H1 (cell line): ENCODE results near the gene CACNA1C. TPM values are rescaled to one million over a fixed set of nuclear protein-coding genes. Genes with fewer than 3 reads are reported as not detected.

Source experiments
- CTCF ChIA-PET: fragments of 300-600 bp; sonication (Branson Sonifier 250); formaldehyde crosslinking; loops from one replicate; lab custom pipeline; 2021; ENCODE audit not compliant: partially characterized antibody; lab: Charles Lee
- POLR2A ChIA-PET: fragments of 300-600 bp; sonication (Branson Sonifier 250); formaldehyde crosslinking; loops from one replicate; lab custom pipeline; 2021; ENCODE audit warnings: inconsistent platforms; ENCODE audit not compliant: partially characterized antibody; lab: Charles Lee
- DNase-seq, 2 experiments: peaks; one replicate each; pipeline versions ENCODE4 v3.0.0 to v3.0.0-alpha.2; 2010 to 2022; ENCODE audit warnings: low spot score in 2 of 2, low read depth in 1 of 2, mixed read lengths in 1 of 2
- FAIRE-seq: peaks from 2 replicates; lab custom pipeline; 2011; peaks lifted over from hg19 to GRCh38; lab: Jason Lieb, UNC
- H2AFZ ChIP-seq: 2 replicates; pipeline ENCODE4 v1.8.1; 2012; ENCODE audit warnings: low read length, inconsistent platforms
- H2AK5ac ChIP-seq: 2 replicates; pipeline ENCODE4 v1.6.1; 2013; ENCODE audit warnings: low read depth, low read length
- H2BK120ac ChIP-seq: replicated peaks from 2 replicates; pipeline ENCODE3; 2013; ENCODE audit warnings: low read depth, low read length, inconsistent platforms
- H2BK12ac ChIP-seq: 2 replicates; pipeline ENCODE4 v1.6.1; 2013; ENCODE audit warnings: low read depth, low read length
- H2BK15ac ChIP-seq: 2 replicates; pipeline ENCODE4 v1.6.1; 2013; ENCODE audit warnings: low read length
- H2BK20ac ChIP-seq: 2 replicates; pipeline ENCODE4 v1.6.1; 2013; ENCODE audit warnings: low read length
- H2BK5ac ChIP-seq: 2 replicates; pipeline ENCODE4 v1.6.1; 2013; ENCODE audit warnings: low read depth, low read length
- H3K14ac ChIP-seq: 2 replicates; pipeline ENCODE4 v1.6.1; 2013; ENCODE audit warnings: inconsistent platforms; ENCODE audit not compliant: insufficient read length
- H3K18ac ChIP-seq: 2 replicates; pipeline ENCODE4 v1.6.1; 2013; ENCODE audit warnings: low read length; ENCODE audit errors: extremely low read depth
- H3K23ac ChIP-seq: 2 replicates; pipeline ENCODE4 v1.6.1; 2013; ENCODE audit warnings: inconsistent platforms; ENCODE audit not compliant: insufficient read length
- H3K23me2 ChIP-seq: 2 replicates; pipeline ENCODE4 v1.6.1; 2013; ENCODE audit warnings: low read depth, low read length
- H3K27ac ChIP-seq: 2 replicates; pipeline ENCODE4 v1.6.1; 2011; ENCODE audit warnings: low read depth, low read length, inconsistent platforms
- H3K27me3 ChIP-seq, 4 experiments: replicated peaks in 1 of 4; 1 replicate in 1 of 4; 2 replicates in 3 of 4; pipeline versions ENCODE4 v1.6.1 to v1.8.1; 2011 to 2013; ENCODE audit warnings: low read length in 3 of 4, mild to moderate bottlenecking in 3 of 4, inconsistent platforms in 2 of 4, mixed read lengths in 2 of 4, moderate library complexity in 1 of 4; ENCODE audit not compliant: control insufficient read depth in 3 of 4, insufficient read depth in 3 of 4; ENCODE audit errors: extremely low read depth in 1 of 4
- H3K36me3 ChIP-seq, 4 experiments: 2 replicates each; pipeline versions ENCODE4 v1.6.1 to v1.8.1; 2011 to 2013; ENCODE audit warnings: mild to moderate bottlenecking in 4 of 4, low read length in 3 of 4, moderate library complexity in 2 of 4, control low read depth in 1 of 4, inconsistent platforms in 1 of 4; ENCODE audit not compliant: insufficient read depth in 4 of 4, control insufficient read depth in 2 of 4
- H3K4ac ChIP-seq: replicated peaks from 2 replicates; pipeline ENCODE3; 2013; ENCODE audit warnings: low read length, low read depth, mixed read lengths, inconsistent platforms; ENCODE audit not compliant: insufficient read length
- H3K4me1 ChIP-seq, 4 experiments: replicated peaks in 1 of 4; 1 replicate in 1 of 4; 2 replicates in 3 of 4; pipeline versions ENCODE4 v1.6.1 to v1.8.1; 2011 to 2013; ENCODE audit warnings: low read length in 3 of 4, inconsistent platforms in 2 of 4, mixed read lengths in 1 of 4; ENCODE audit not compliant: insufficient read depth in 4 of 4, control insufficient read depth in 3 of 4
- H3K4me2 ChIP-seq, 2 experiments: 2 replicates each; pipeline versions ENCODE4 v1.6.1 to v1.8.1; 2011 to 2013; ENCODE audit warnings: low read depth in 2 of 2, low read length in 2 of 2, control low read depth in 1 of 2, inconsistent platforms in 1 of 2, mild to moderate bottlenecking in 1 of 2; ENCODE audit not compliant: insufficient read depth in 1 of 2
- H3K4me3 ChIP-seq, 4 experiments: fragments of 200-600, 300-600 bp in 1 of 4; sonication (generic), shearing (Covaris generic), sonication (Bioruptor Twin) in 1 of 4; 2 replicates each; pipeline versions ENCODE4 v1.5.1 to v1.8.1; 2011 to 2016; ENCODE audit warnings: low read length in 4 of 4, low read depth in 3 of 4, control low read depth in 2 of 4, inconsistent platforms in 2 of 4, mild to moderate bottlenecking in 2 of 4, mixed read lengths in 1 of 4, moderate library complexity in 1 of 4; ENCODE audit not compliant: insufficient read depth in 2 of 4; ENCODE audit errors: extremely low read depth in 1 of 4
- H3K56ac ChIP-seq: replicated peaks from 2 replicates; pipeline ENCODE3; 2013; ENCODE audit warnings: low read depth, mild to moderate bottlenecking, mixed read lengths, low read length, inconsistent platforms; ENCODE audit not compliant: insufficient read length
- H3K79me1 ChIP-seq: 2 replicates; pipeline ENCODE4 v1.6.1; 2013; ENCODE audit warnings: low read depth, low read length, control low read depth
- H3K79me2 ChIP-seq, 2 experiments: 2 replicates each; pipeline versions ENCODE4 v1.6.1 to v1.8.1; 2012 to 2013; ENCODE audit warnings: low read length in 2 of 2, mild to moderate bottlenecking in 2 of 2, inconsistent platforms in 1 of 2; ENCODE audit not compliant: insufficient read depth in 2 of 2, control insufficient read depth in 1 of 2
- H3K9ac ChIP-seq, 4 experiments: replicated peaks in 1 of 4; 1 replicate in 1 of 4; 2 replicates in 3 of 4; pipeline versions ENCODE4 v1.6.1 to v1.8.1; 2011 to 2013; ENCODE audit warnings: low read depth in 3 of 4, low read length in 3 of 4, control low read depth in 2 of 4, mild to moderate bottlenecking in 2 of 4, moderate library complexity in 2 of 4, inconsistent platforms in 1 of 4; ENCODE audit errors: extremely low read depth in 1 of 4
- H3K9me3 ChIP-seq, 2 experiments: 2 replicates each; pipeline versions ENCODE4 v1.6.1 to v1.8.1; 2012 to 2013; ENCODE audit warnings: mild to moderate bottlenecking in 2 of 2, moderate library complexity in 2 of 2, control low read depth in 1 of 2, inconsistent platforms in 1 of 2, low read depth in 1 of 2, low read length in 1 of 2, mixed read lengths in 1 of 2; ENCODE audit not compliant: insufficient read depth in 2 of 2
- H4K20me1 ChIP-seq, 2 experiments: replicated peaks in 1 of 2; 2 replicates each; pipeline versions ENCODE3 to v1.8.1; 2011 to 2013; ENCODE audit warnings: inconsistent platforms in 2 of 2, low read length in 2 of 2, mild to moderate bottlenecking in 1 of 2; ENCODE audit not compliant: insufficient read depth in 2 of 2, control insufficient read depth in 1 of 2
- H4K5ac ChIP-seq: 2 replicates; pipeline ENCODE4 v1.6.1; 2013; ENCODE audit warnings: low read length, low read depth, mixed read lengths, inconsistent platforms; ENCODE audit not compliant: insufficient read length
- H4K8ac ChIP-seq: 2 replicates; pipeline ENCODE4 v1.8.0; 2013; ENCODE audit warnings: mild to moderate bottlenecking, moderate library complexity, low read length, inconsistent platforms; ENCODE audit not compliant: insufficient read depth; ENCODE audit errors: extremely low read depth
- H4K91ac ChIP-seq: replicated peaks from 2 replicates; pipeline ENCODE3; 2013; ENCODE audit warnings: low read length, mixed read lengths, inconsistent platforms; ENCODE audit not compliant: insufficient read length
- CBX8 ChIP-seq: fragments of 300-800, 300-1000 bp; sonication (generic); IDR thresholded peaks from 2 replicates; pipeline ENCODE4 v1.7.1; 2016; ENCODE audit warnings: low read depth, low read length, borderline replicate concordance
- CEBPB ChIP-seq: IDR thresholded peaks from 2 replicates; pipeline ENCODE4 v1.6.1; 2012; ENCODE audit warnings: low read depth, low read length
- CTBP2 ChIP-seq: IDR thresholded peaks from 2 replicates; pipeline ENCODE4 v1.7.0; 2011; ENCODE audit warnings: borderline replicate concordance, mild to moderate bottlenecking, moderate library complexity, mixed read lengths, low read length; ENCODE audit not compliant: insufficient read depth, insufficient read length
- FOSL1 ChIP-seq: IDR thresholded peaks from 2 replicates; pipeline ENCODE4 v1.6.1; 2011; ENCODE audit warnings: mild to moderate bottlenecking, low read depth, low read length, moderate library complexity; ENCODE audit not compliant: insufficient read depth
- GABPA ChIP-seq: IDR thresholded peaks from 2 replicates; pipeline ENCODE4 v1.6.1; 2011; ENCODE audit warnings: mild to moderate bottlenecking, low read length, moderate library complexity, borderline replicate concordance; ENCODE audit not compliant: insufficient read depth
- HDAC6 ChIP-seq: IDR thresholded peaks from one replicate; pipeline ENCODE4 v1.7.1; 2012; ENCODE audit warnings: low read depth, mild to moderate bottlenecking, inconsistent platforms, low read length, moderate library complexity
- KDM4A ChIP-seq: IDR thresholded peaks from one replicate; pipeline ENCODE4 v1.7.1; 2012; ENCODE audit warnings: low read depth, mild to moderate bottlenecking, moderate library complexity, low read length, inconsistent platforms; ENCODE audit not compliant: severe bottlenecking
- KDM5A ChIP-seq: fragments of 200-600 bp; IDR thresholded peaks from 2 replicates; pipeline ENCODE4 v1.7.1; 2012; ENCODE audit warnings: mild to moderate bottlenecking, low read length, inconsistent platforms, mixed read lengths
- RBBP5 ChIP-seq: IDR thresholded peaks from 2 replicates; pipeline ENCODE4 v1.7.1; 2012; ENCODE audit warnings: low read depth, mild to moderate bottlenecking, inconsistent platforms, low read length, moderate library complexity, borderline replicate concordance
- SP1 ChIP-seq: IDR thresholded peaks from 2 replicates; pipeline ENCODE4 v1.6.1; 2011; ENCODE audit warnings: low read depth, low read length
- WGBS, 2 experiments: shearing (Covaris generic) in 1 of 2; methylation state at CpG; one replicate each; pipeline versions ENCODE4 v1.1.6 to v1.1.7; 2013 to 2015; ENCODE audit warnings: low lambda C conversion rate in 2 of 2, mixed read lengths in 2 of 2, inconsistent platforms in 1 of 2, low coverage in 1 of 2, missing lambda C conversion rate in 1 of 2; ENCODE audit not compliant: insufficient replicate concordance in 2 of 2, insufficient coverage in 1 of 2, insufficient read length in 1 of 2; ENCODE audit errors: extremely low coverage in 1 of 2, missing lambda C conversion rate in 1 of 2; 5-methylcytosine and 5-hydroxymethylcytosine counted together
- polyA plus RNA-seq, 7 experiments: library from polyadenylated mRNA; depleted of rRNA in 3 of 7; stranded (reverse) in 5 of 7; unstranded in 2 of 7; fragments of >200 nt in 5 of 7; fragments of 200-250 nt in 2 of 7; gene quantifications; 1 replicate in 5 of 7; 2 replicates in 1 of 7; 4 replicates in 1 of 7; pipeline versions ENCODE4 v1.2.1 to v1.2.3, GENCODE V29; 2011 to 2013; ENCODE audit warnings: missing spikeins in 2 of 7, mixed read lengths in 2 of 7
- total RNA-seq: library from RNA; stranded (reverse); fragmentation: NEBNext Ultra II Directional; extraction: Animal tissue kit (Norgen Biotek cat#: 25700); gene quantifications from 2 replicates; pipeline ENCODE4 v1.2.1, GENCODE V29; 2021

Gene CACNA1C
- total and polyA plus RNA-seq, 2 of the 8 experiments (the other 6 are each of a cell fraction or from before 2014, with no cell fraction given): 1.3 TPM

GRCh38 chr12:2431810-2432209 lies 379.0 kb downstream of the CACNA1C start:
- Histone ChIP-seq H4K91ac (no peak overlapping the region), H3K4me1 (no peaks in the 10 kb centered on the region), H3K18ac (no peak overlapping the region), H3K4ac (no peak overlapping the region), H3K79me2 (no peaks in the 10 kb centered on the region), H3K9me3 (no peaks in the 10 kb centered on the region), H3K4me3 (no peak overlapping the region), H4K8ac (no peak overlapping the region), H2BK15ac (no peak overlapping the region), H2AFZ (no peak overlapping the region), H3K27me3 (no peaks in the 10 kb centered on the region), H3K4me2 (no peak overlapping the region), H2BK5ac (no peak overlapping the region), H3K23ac (no peak overlapping the region), H3K36me3 (no peaks in the 10 kb centered on the region), H4K5ac (no peak overlapping the region), H3K27ac (no peak overlapping the region), H3K14ac (no peak overlapping the region), H3K23me2 (no peaks in the 10 kb centered on the region), H2BK20ac (no peak overlapping the region), H2BK12ac (no peak overlapping the region), H3K56ac (no peak overlapping the region), H4K20me1 (no peaks in the 10 kb centered on the region), H2BK120ac (no peak overlapping the region), H3K9ac (no peak overlapping the region), H2AK5ac (no peak overlapping the region), H3K79me1 (no peaks in the 10 kb centered on the region)
- ChIA-PET CTCF (interaction anchor here (1.0 to 1.5 kb wide), 2 partner anchors 9 to 16 kb away, joined by 3 to 5 read pairs; no protein-coding TSS in a partner anchor), POLR2A (no interaction called here)
- DNase-seq: no peak
- no peak for FAIRE-seq
- 82% methylated on average over 1 of the region's 1 CpG; no CpG with 5 or more reads in 1 of the 2 experiments for WGBS, 2 experiments
- TF ChIP-seq KDM5A (no peak), FOSL1 (no peak), GABPA (no peak), SP1 (no peak), CBX8 (no peak), CEBPB (no peak), HDAC6 (no peak), RBBP5 (no peak), KDM4A (no peak), CTBP2 (no peak)
